ENCODE data around the gene SNUPN. TPM values are rescaled to one million over a fixed set of nuclear protein-coding genes. Genes with fewer than 3 reads are reported as not detected.
"Not testable (repeated sequence)": the region's sequence is repeated elsewhere in the genome, so short reads cannot be mapped to it uniquely, and the experiment has no call there.

Gene SNUPN
- total and polyA plus RNA-seq, 10 of the 15 experiments (the other 5 are each of a cell fraction or from before 2014, with no cell fraction given), result 19.0 to 50.3 (median 32.5) TPM

DNA sequence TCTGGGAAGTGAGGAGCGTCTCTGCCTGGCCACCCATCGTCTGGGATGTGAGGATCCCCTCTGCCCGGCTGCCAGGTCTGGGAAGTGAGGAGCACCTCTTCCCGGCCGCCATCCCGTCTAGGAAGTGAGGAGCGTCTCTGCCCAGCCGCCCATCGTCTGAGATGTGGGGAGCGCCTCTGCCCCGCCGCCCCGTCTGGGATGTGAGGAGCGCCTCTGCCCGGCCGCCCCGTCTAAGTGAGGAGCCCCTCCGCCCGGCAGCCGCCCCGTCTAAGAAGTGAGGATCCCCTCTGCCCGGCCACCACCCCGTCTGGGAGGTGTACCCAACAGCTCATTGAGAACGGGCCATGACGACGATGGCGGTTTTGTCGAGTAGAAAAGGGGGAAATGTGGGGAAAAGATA, 66.6 kb downstream of the SNUPN start:
- POLR2A ChIA-PET; H2AFZ ChIP-seq (ENCODE audit: control insufficient read depth, low read depth, low read length); H3K9me3 ChIP-seq (replicated peaks; ENCODE audit: control insufficient read depth, insufficient read depth, low read length); H4K20me1 ChIP-seq (ENCODE audit: control insufficient read depth, insufficient read depth); H3K4me2 ChIP-seq (ENCODE audit: control insufficient read depth, insufficient read depth); DNase-seq (ENCODE audit: low read depth, low spot score); FAIRE-seq; H3K4me1 ChIP-seq (ENCODE audit: control insufficient read depth, insufficient read depth, low read length); in situ Hi-C loops (cut with MboI); H3K4me3 ChIP-seq; H3K27ac ChIP-seq (ENCODE audit: control insufficient read depth, insufficient read depth); H3K79me2 ChIP-seq (ENCODE audit: control insufficient read depth, insufficient read depth, low read length); BruUV-seq (replicated peaks); SMC1A ChIA-PET (ENCODE audit: uncharacterized antibody, unreplicated experiment); intact Hi-C loops (cut with micrococcal nuclease; ENCODE audit: unreplicated experiment); ATAC-seq; H3K27me3 ChIP-seq (replicated peaks in 1 of 2; ENCODE audit: control insufficient read depth in 2 of 2, insufficient read depth in 2 of 2, low read length in 1 of 2); RAD21 ChIA-PET (ENCODE audit: unreplicated experiment); CTCF ChIA-PET; H3K36me3 ChIP-seq (ENCODE audit: control insufficient read depth in 2 of 2, insufficient read depth in 2 of 2, low read length in 1 of 2); H3K9ac ChIP-seq (ENCODE audit: control insufficient read depth, insufficient read depth, low read length): not testable (repeated sequence)
- WGBS (ENCODE audit: insufficient coverage, insufficient replicate concordance, low lambda C conversion rate, missing lambda C conversion rate), result over 99% methylated on average over 17 of the region's 28 CpGs

DNA sequence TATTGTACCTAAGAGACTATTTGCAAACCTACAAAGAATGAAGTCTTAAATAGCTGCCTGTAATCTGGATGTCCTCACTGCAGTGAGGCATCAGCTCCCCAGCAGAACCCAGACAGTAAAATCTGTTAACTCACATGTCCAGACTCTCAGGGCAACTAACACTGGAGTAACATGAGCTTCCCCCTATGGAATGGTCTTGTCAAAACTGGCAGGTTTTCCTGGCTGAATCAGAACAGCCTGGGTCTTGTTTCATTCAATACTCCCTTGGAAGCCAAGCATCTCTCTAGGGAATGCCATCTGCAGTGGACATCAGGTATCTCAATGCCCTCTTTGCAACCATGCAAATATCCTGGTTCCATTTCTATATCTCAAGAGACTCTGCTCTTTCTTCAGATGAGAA, 70.8 kb downstream of the SNUPN start:
- ChIA-PET SMC1A (ENCODE audit: uncharacterized antibody, unreplicated experiment) (interaction anchor here (0.8 kb wide), 1 partner anchor 18 kb away, joined by 4 read pairs; no protein-coding TSS in a partner anchor), CTCF (no interaction called here), POLR2A (interaction anchor here (0.6 kb wide), 1 partner anchor 69 kb away, joined by 4 read pairs; no protein-coding TSS in a partner anchor), RAD21 (ENCODE audit: unreplicated experiment) (no interaction called here)
- Histone ChIP-seq H3K36me3 (ENCODE audit: control insufficient read depth in 2 of 2, insufficient read depth in 2 of 2, low read length in 1 of 2) (no peaks in the 10 kb centered on the region), H3K4me3 (no peak overlapping the region), H3K27me3 (replicated peaks in 1 of 2; ENCODE audit: control insufficient read depth in 2 of 2, insufficient read depth in 2 of 2, low read length in 1 of 2) (no peaks in the 10 kb centered on the region), H2AFZ (ENCODE audit: control insufficient read depth, low read depth, low read length) (no peak overlapping the region), H3K4me2 (ENCODE audit: control insufficient read depth, insufficient read depth) (no peak overlapping the region), H4K20me1 (ENCODE audit: control insufficient read depth, insufficient read depth) (no peaks in the 10 kb centered on the region), H3K4me1 (ENCODE audit: control insufficient read depth, insufficient read depth, low read length) (no peaks in the 10 kb centered on the region), H3K9ac (ENCODE audit: control insufficient read depth, insufficient read depth, low read length) (no peak overlapping the region), H3K9me3 (replicated peaks; ENCODE audit: control insufficient read depth, insufficient read depth, low read length) (no peaks in the 10 kb centered on the region), H3K27ac (ENCODE audit: control insufficient read depth, insufficient read depth) (no peak overlapping the region), H3K79me2 (ENCODE audit: control insufficient read depth, insufficient read depth, low read length) (no peaks in the 10 kb centered on the region)
- BruUV-seq (replicated peaks), result no TSS peak
- intact Hi-C loops (cut with micrococcal nuclease; ENCODE audit: unreplicated experiment), result no loop called here
- DNase-seq (ENCODE audit: low read depth, low spot score) (no peak), ATAC-seq (no peak), FAIRE-seq (no peak)
- in situ Hi-C loops (cut with MboI), result no loop called here
- no peak for TF ChIP-seq EP300 (IDR thresholded peaks at IDR 0.05; ENCODE audit: borderline replicate concordance in 1 of 2, control insufficient read depth in 1 of 2, low read depth in 2 of 2, low read length in 2 of 2)
- TF ChIP-seq FOXM1 (IDR thresholded peaks at IDR 0.05; ENCODE audit: low read depth, low read length), result no peak
- no peak for TF ChIP-seq FOS (IDR thresholded peaks at IDR 0.05; ENCODE audit: borderline replicate concordance, extremely low read depth, insufficient read length)
- no peak for TF ChIP-seq RFX5 (IDR thresholded peaks at IDR 0.05; ENCODE audit: low read depth, low read length)
- TF ChIP-seq, protein P1, sequence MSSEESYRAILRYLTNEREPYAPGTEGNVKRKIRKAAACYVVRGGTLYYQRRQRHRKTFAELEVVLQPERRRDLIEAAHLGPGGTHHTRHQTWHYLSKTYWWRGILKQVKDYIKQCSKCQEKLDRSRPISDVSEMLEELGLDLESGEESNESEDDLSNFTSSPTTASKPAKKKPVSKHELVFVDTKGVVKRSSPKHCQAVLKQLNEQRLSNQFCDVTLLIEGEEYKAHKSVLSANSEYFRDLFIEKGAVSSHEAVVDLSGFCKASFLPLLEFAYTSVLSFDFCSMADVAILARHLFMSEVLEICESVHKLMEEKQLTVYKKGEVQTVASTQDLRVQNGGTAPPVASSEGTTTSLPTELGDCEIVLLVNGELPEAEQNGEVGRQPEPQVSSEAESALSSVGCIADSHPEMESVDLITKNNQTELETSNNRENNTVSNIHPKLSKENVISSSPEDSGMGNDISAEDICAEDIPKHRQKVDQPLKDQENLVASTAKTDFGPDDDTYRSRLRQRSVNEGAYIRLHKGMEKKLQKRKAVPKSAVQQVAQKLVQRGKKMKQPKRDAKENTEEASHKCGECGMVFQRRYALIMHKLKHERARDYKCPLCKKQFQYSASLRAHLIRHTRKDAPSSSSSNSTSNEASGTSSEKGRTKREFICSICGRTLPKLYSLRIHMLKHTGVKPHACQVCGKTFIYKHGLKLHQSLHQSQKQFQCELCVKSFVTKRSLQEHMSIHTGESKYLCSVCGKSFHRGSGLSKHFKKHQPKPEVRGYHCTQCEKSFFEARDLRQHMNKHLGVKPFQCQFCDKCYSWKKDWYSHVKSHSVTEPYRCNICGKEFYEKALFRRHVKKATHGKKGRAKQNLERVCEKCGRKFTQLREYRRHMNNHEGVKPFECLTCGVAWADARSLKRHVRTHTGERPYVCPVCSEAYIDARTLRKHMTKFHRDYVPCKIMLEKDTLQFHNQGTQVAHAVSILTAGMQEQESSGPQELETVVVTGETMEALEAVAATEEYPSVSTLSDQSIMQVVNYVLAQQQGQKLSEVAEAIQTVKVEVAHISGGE (CRISPR knock-in tag; IDR thresholded peaks at IDR 0.05), result no peak
- TF ChIP-seq ZNF622 (IDR thresholded peaks at IDR 0.05), result no peak
- no peak for TF ChIP-seq NRF1 (conservative IDR thresholded peaks at IDR 0.05; ENCODE audit: low read depth, low read length)
- TF ChIP-seq, protein P2, sequence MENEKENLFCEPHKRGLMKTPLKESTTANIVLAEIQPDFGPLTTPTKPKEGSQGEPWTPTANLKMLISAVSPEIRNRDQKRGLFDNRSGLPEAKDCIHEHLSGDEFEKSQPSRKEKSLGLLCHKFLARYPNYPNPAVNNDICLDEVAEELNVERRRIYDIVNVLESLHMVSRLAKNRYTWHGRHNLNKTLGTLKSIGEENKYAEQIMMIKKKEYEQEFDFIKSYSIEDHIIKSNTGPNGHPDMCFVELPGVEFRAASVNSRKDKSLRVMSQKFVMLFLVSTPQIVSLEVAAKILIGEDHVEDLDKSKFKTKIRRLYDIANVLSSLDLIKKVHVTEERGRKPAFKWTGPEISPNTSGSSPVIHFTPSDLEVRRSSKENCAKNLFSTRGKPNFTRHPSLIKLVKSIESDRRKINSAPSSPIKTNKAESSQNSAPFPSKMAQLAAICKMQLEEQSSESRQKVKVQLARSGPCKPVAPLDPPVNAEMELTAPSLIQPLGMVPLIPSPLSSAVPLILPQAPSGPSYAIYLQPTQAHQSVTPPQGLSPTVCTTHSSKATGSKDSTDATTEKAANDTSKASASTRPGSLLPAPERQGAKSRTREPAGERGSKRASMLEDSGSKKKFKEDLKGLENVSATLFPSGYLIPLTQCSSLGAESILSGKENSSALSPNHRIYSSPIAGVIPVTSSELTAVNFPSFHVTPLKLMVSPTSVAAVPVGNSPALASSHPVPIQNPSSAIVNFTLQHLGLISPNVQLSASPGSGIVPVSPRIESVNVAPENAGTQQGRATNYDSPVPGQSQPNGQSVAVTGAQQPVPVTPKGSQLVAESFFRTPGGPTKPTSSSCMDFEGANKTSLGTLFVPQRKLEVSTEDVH (IDR thresholded peaks at IDR 0.05; ENCODE audit: low read depth, partially characterized antibody), result no peak
- TF ChIP-seq NR2C1 (IDR thresholded peaks at IDR 0.05), result no peak
- TF ChIP-seq MXI1 (IDR thresholded peaks at IDR 0.05; ENCODE audit: low read depth, low read length), result no peak
- TF ChIP-seq TARDBP (IDR thresholded peaks at IDR 0.05; ENCODE audit: borderline replicate concordance), result no peak
- TF ChIP-seq ZNF207 (IDR thresholded peaks at IDR 0.05; ENCODE audit: borderline replicate concordance), result no peak
- no peak for TF ChIP-seq SMC3 (IDR thresholded peaks at IDR 0.05; ENCODE audit: borderline replicate concordance, low read length)
